ENCODE measurements around the gene ANGPTL8.

ANGPTL8 gene

GRCh38 chr19:11236324-11237301 lies 2.8 kb upstream of the ANGPTL8 start:
- DNase-seq (ENCODE audit: low read depth in 2 of 2), result no peak

GRCh38 chr19:11237321-11237720 lies 2.1 kb upstream of the ANGPTL8 start:
- DNase-seq (ENCODE audit: low read depth in 2 of 2), result no peak

GRCh38 chr19:11238041-11238440 lies 1.4 kb upstream of the ANGPTL8 start:
- DNase-seq (ENCODE audit: low read depth in 2 of 2), result no peak

- no peak for DNase-seq (ENCODE audit: low read depth in 2 of 2)
Observed at GRCh38 chr19:11238781-11239376, 540 bp upstream of the ANGPTL8 start.

- no peak for DNase-seq (ENCODE audit: low read depth in 2 of 2)
Observed at GRCh38 chr19:11240008-11240444, 607 bp downstream of the ANGPTL8 start.

GRCh38 chr19:11242025-11242424 lies 2.6 kb downstream of the ANGPTL8 start:
- no peak for DNase-seq (ENCODE audit: low read depth in 2 of 2)

- DNase-seq (ENCODE audit: low read depth in 2 of 2), result peak in 1 of 2 experiments; percentile 14
Observed at GRCh38 chr19:11242864-11243797, 3.7 kb downstream of the ANGPTL8 start.

GRCh38 chr19:11243798-11244169 lies 4.4 kb downstream of the ANGPTL8 start:
- DNase-seq (ENCODE audit: low read depth in 2 of 2), result no peak

- no peak for DNase-seq (ENCODE audit: low read depth in 2 of 2)
Observed at GRCh38 chr19:11244846-11245589, 5.6 kb downstream of the ANGPTL8 start.

- DNase-seq (ENCODE audit: low read depth in 2 of 2), result no peak
Observed at GRCh38 chr19:11246941-11247340, 7.5 kb downstream of the ANGPTL8 start.

GRCh38 chr19:11247391-11247790 lies 8.0 kb downstream of the ANGPTL8 start:
- no peak for DNase-seq (ENCODE audit: low read depth in 2 of 2)

- DNase-seq (ENCODE audit: low read depth in 2 of 2), result no peak
Observed at GRCh38 chr19:11247934-11248333, 8.5 kb downstream of the ANGPTL8 start.

- DNase-seq (ENCODE audit: low read depth in 2 of 2), result no peak
Observed at GRCh38 chr19:11248852-11249251, 9.4 kb downstream of the ANGPTL8 start.

- no peak for DNase-seq (ENCODE audit: low read depth in 2 of 2)
Observed at GRCh38 chr19:11251217-11251616, 11.8 kb downstream of the ANGPTL8 start.

GRCh38 chr19:11251650-11252314 lies 12.4 kb downstream of the ANGPTL8 start:
- DNase-seq (ENCODE audit: low read depth in 2 of 2), result no peak

GRCh38 chr19:11252665-11253355 lies 13.4 kb downstream of the ANGPTL8 start:
- no peak for DNase-seq (ENCODE audit: low read depth in 2 of 2)

- no peak for DNase-seq (ENCODE audit: low read depth in 2 of 2)
Observed at GRCh38 chr19:11254666-11255065, 15.2 kb downstream of the ANGPTL8 start.

- DNase-seq (ENCODE audit: low read depth in 2 of 2), result no peak
Observed at GRCh38 chr19:11256189-11256588, 16.8 kb downstream of the ANGPTL8 start.

- DNase-seq (ENCODE audit: low read depth in 2 of 2), result no peak
Observed at GRCh38 chr19:11257846-11258380, 18.5 kb downstream of the ANGPTL8 start.

GRCh38 chr19:11260996-11261395 lies 21.6 kb downstream of the ANGPTL8 start:
- no peak for DNase-seq (ENCODE audit: low read depth in 2 of 2)
